ENCODE measurements around the gene FBXL7.

Gene FBXL7

DNA sequence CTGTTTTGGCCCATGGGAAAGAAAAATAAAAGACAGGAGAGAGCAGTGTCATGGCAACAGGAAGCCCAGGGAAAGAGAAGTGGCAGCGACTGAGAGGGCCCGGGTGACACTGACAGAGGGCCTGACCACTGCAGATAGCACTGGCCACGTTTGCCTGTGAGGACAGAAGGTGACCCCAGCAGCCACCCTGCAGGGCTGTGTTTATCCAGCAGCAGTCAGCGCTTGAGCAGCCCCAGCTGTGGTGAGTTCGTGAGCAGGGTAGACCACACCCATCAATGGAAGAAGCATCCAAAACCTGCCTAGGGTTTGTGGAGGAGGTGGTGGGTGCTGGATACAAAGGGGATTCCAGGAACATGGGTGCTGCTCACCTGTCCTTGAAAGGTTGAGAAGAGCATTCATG is 457.1 kb downstream of the FBXL7 start:
- Histone ChIP-seq H3K9me3 (ENCODE audit: control insufficient read depth, low read length) (no peaks in the 10 kb centered on the region), H3K4me3 (ENCODE audit: low read length) (no peak overlapping the region), H3K9ac (ENCODE audit: low read length) (no peak overlapping the region), H3K4me1 (ENCODE audit: control insufficient read depth, insufficient read depth, low read length) (no peaks in the 10 kb centered on the region), H3K36me3 (ENCODE audit: control insufficient read depth, insufficient read depth, low read length) (no peaks in the 10 kb centered on the region), H3K27me3 (ENCODE audit: control insufficient read depth, insufficient read depth, low read length) (no peaks in the 10 kb centered on the region)

DNA sequence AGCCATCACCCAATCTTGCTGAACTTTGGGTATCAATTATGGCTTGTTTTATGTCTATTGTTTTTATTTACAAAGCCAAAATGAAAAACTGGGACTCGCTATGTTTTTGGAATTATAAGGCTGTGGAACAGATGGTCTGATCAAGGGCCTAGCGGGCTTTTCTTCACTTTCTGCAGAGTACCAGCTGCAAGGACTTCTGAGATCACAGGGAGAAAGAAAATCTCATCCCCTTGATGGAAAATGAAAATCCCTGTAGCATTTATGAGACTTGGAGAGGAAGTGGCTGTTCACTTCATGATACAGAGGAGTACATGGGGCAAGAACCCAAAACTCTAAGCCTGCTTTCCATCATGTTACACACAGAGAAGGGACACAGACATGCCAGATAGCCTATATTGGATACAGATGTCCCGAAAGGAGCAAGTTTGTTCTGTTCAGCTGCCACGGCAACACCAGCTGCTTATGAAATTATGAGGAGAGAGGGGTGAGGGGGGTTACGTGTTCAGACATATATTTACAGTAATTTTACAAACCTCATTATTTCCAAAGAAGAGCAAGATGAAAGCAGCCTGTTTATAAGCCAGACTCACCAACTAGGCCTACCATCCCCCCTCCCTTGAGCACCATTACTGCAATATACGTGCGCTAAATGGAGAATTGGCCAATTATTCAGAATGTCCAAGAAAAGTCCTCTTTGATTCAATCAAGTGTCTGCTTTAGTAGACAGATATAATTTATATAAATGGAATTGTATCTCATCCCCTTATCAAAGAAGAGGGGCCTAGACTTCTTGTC is 459.6 kb downstream of the FBXL7 start:
- Histone ChIP-seq H3K4me1 (ENCODE audit: control insufficient read depth, insufficient read depth, low read length) (no peaks in the 10 kb centered on the region), H3K36me3 (ENCODE audit: control insufficient read depth, insufficient read depth, low read length) (no peaks in the 10 kb centered on the region), H3K4me3 (ENCODE audit: low read length) (no peak overlapping the region), H3K9ac (ENCODE audit: low read length) (no peak overlapping the region), H3K9me3 (ENCODE audit: control insufficient read depth, low read length) (no peaks in the 10 kb centered on the region), H3K27me3 (ENCODE audit: control insufficient read depth, insufficient read depth, low read length) (no peaks in the 10 kb centered on the region)

DNA sequence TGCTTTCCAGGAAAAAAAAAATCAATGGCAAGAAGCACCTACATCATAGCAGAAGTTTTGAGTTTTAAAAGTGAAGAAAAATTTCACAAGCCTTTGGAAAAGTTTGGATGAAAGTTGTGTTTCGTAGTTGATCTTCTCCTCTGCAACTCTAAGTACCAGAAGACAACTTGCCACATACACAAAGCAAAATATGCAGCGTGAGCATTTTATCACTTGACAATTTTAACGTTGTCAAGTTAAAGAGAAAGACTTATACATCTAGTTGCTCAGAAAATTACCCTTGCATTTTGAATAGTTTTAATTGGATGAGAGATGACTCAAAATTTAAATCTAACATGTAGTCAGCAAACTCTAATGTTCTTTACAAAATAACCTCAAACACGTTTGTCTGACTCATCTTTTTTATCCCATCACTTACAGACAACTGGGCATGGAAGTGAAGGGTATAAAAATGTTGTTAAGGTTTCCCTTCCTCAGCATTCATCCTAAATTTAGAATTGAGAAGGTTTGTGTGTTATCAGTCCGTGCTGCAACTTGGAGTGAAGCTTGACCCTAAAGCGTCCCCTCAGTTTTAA is 466.2 kb downstream of the FBXL7 start:
- no peak overlapping the region for H3K9ac ChIP-seq (ENCODE audit: low read length)
- no peak overlapping the region for H3K4me3 ChIP-seq (ENCODE audit: low read length)
- H3K4me1 ChIP-seq (ENCODE audit: control insufficient read depth, insufficient read depth, low read length) = no peaks in the 10 kb centered on the region
- no peaks in the 10 kb centered on the region for H3K27me3 ChIP-seq (ENCODE audit: control insufficient read depth, insufficient read depth, low read length)
- no peaks in the 10 kb centered on the region for H3K36me3 ChIP-seq (ENCODE audit: control insufficient read depth, insufficient read depth, low read length)
- no peaks in the 10 kb centered on the region for H3K9me3 ChIP-seq (ENCODE audit: control insufficient read depth, low read length)

DNA sequence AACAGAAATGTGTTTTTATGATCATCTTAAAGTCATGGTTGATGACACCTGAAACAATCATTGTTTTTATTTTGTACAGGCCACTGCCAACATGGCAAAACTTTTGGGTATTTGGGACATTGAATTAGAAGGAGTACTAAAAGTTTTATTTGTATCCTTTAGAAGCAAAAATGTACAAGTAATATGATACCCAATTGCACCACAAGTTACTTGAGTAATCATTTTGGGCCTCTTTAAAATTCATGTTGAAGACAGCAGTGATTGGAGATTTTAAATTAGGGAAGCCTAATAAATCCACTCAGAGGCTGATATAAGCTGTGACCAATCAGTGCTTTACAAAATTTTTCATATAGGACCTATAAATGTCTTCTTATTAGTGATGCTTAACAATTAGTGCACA is 466.7 kb downstream of the FBXL7 start:
- H3K27me3 ChIP-seq (ENCODE audit: control insufficient read depth, insufficient read depth, low read length) = no peaks in the 10 kb centered on the region
- no peak overlapping the region for H3K9ac ChIP-seq (ENCODE audit: low read length)
- no peaks in the 10 kb centered on the region for H3K4me1 ChIP-seq (ENCODE audit: control insufficient read depth, insufficient read depth, low read length)
- no peaks in the 10 kb centered on the region for H3K9me3 ChIP-seq (ENCODE audit: control insufficient read depth, low read length)
- no peaks in the 10 kb centered on the region for H3K36me3 ChIP-seq (ENCODE audit: control insufficient read depth, insufficient read depth, low read length)
- H3K4me3 ChIP-seq (ENCODE audit: low read length) = no peak overlapping the region

DNA sequence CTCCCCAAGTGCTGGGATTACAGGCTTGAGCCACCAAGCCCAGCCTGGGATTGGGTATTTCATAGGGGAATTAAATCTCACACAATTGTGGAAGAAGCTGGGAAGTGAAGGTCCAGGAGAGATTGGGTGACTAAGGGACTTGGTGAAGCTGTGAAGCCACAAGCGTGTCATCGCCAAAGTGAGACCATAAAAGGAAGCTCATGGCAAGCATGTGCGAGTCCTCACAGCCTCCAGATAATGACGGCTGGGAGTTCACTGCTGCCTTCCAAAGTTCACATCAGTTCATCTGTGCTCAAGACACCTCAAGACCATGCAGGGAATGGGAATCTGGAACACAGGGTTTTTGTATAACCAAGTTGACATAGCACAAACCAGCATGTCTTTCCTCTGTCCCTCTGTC is 469.0 kb downstream of the FBXL7 start:
- Histone ChIP-seq H3K9ac (ENCODE audit: low read length) (no peak overlapping the region), H3K36me3 (ENCODE audit: control insufficient read depth, insufficient read depth, low read length) (no peaks in the 10 kb centered on the region), H3K4me3 (ENCODE audit: low read length) (no peak overlapping the region), H3K9me3 (ENCODE audit: control insufficient read depth, low read length) (no peaks in the 10 kb centered on the region), H3K4me1 (ENCODE audit: control insufficient read depth, insufficient read depth, low read length) (no peaks in the 10 kb centered on the region), H3K27me3 (ENCODE audit: control insufficient read depth, insufficient read depth, low read length) (no peaks in the 10 kb centered on the region)

DNA sequence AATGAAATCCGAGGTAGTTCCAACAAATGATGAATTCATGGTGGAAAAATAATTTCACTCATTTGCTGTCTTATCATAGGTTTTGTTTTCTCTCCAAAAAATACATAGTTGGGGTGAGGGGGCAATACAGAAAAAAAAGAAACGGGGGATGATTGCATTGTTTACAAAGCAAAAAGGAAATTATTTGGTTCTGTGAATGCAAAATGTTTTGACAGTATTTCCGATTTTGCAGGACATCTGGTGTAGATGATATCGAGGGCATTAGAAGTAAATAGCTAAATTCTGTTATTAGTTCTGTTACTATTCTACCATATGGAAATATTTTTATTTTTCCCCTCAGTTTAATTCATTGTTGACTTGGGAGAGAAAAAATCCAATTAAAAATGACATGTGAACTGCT is 477.9 kb downstream of the FBXL7 start:
- no peaks in the 10 kb centered on the region for H3K27me3 ChIP-seq (ENCODE audit: control insufficient read depth, insufficient read depth, low read length)
- no peaks in the 10 kb centered on the region for H3K9me3 ChIP-seq (ENCODE audit: control insufficient read depth, low read length)
- no peak overlapping the region for H3K4me3 ChIP-seq (ENCODE audit: low read length)
- H3K36me3 ChIP-seq (ENCODE audit: control insufficient read depth, insufficient read depth, low read length) = no peaks in the 10 kb centered on the region
- H3K9ac ChIP-seq (ENCODE audit: low read length) = no peak overlapping the region
- no peaks in the 10 kb centered on the region for H3K4me1 ChIP-seq (ENCODE audit: control insufficient read depth, insufficient read depth, low read length)

DNA sequence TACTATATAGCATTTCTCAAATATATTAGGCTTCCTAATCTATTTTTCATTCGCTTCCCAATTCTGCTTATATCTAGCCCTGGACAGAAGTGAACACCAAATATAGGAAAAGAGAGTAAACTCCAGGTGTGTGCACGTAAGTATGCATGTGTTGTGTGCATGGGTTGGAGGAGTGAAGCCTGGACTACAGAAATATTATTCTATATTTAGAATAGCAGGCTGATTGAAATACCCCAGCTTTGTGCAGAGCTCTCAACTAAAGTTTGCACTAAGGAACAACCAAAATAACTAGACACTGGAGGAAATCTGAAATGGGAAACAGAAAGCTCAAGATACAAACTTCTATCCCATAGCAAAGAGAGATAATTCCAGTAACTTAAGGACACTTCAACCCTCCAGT is 480.9 kb downstream of the FBXL7 start:
- no peaks in the 10 kb centered on the region for H3K9me3 ChIP-seq (ENCODE audit: control insufficient read depth, low read length)

DNA sequence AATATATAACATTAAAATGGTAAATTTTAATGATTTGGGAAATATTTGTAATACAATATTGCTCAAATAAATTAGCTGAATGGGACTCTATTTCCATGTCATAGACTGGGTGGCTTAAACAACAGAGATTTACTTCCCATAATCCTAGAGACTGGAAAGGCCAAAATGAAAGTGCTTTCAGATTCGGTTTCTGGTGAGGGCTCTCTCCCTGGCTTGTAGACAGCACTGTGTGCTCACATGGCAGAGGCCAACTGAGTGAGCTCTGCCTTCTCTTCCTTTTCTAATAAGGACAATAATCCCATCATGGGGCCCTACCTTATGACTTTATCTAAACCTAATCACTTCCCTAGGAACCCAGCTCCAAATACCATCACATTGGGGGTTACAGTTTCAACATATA is 483.4 kb downstream of the FBXL7 start:
- H3K9ac ChIP-seq (ENCODE audit: low read length) = no peak overlapping the region

More for the DNA sequence above, 480.9 kb downstream of the FBXL7 start:
- Histone ChIP-seq H3K9ac (ENCODE audit: low read length) (no peak overlapping the region), H3K36me3 (ENCODE audit: control insufficient read depth, insufficient read depth, low read length) (no peaks in the 10 kb centered on the region), H3K4me3 (ENCODE audit: low read length) (no peak overlapping the region), H3K27me3 (ENCODE audit: control insufficient read depth, insufficient read depth, low read length) (no peaks in the 10 kb centered on the region), H3K4me1 (ENCODE audit: control insufficient read depth, insufficient read depth, low read length) (no peaks in the 10 kb centered on the region)

More for the DNA sequence above, 483.4 kb downstream of the FBXL7 start:
- H3K4me3 ChIP-seq (ENCODE audit: low read length) = no peak overlapping the region
- H3K9me3 ChIP-seq (ENCODE audit: control insufficient read depth, low read length) = no peaks in the 10 kb centered on the region
- H3K4me1 ChIP-seq (ENCODE audit: control insufficient read depth, insufficient read depth, low read length) = no peaks in the 10 kb centered on the region
- no peaks in the 10 kb centered on the region for H3K27me3 ChIP-seq (ENCODE audit: control insufficient read depth, insufficient read depth, low read length)
- no peaks in the 10 kb centered on the region for H3K36me3 ChIP-seq (ENCODE audit: control insufficient read depth, insufficient read depth, low read length)
